ENCODE data around the gene PPP1R16B. TPM values are rescaled to one million over a fixed set of nuclear protein-coding genes. Genes with fewer than 3 reads are reported as not detected.

The PPP1R16B gene
- total RNA-seq, 2 donors from 2014 or later: 74.6 to 119 TPM

DNA sequence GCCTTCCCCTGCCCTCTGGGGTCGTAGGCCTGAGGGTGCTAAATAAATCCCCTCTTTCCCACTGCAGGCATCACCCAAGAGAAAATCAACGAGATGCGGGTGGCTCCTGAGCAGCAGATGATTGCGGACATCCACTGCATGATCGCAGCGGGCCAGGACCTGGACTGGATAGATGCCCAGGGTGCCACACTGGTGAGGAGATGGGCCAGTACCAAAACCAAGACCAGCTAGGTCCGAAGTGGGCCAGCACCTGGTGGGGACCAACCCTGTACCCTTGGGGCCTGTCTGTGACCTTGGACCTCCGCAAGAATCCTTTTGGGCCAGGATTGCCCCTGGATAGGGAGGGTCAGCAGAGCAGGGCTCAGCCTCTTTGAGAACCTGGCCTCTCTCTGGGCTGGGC lies 97.1 kb downstream of the PPP1R16B start:
- no peak overlapping the region for H3K4me3 Mint-ChIP-seq
- H3K36me3 Mint-ChIP-seq: peaks cover 41% of the 10 kb centered on the region
- H3K27me3 Mint-ChIP-seq: no peaks in the 10 kb centered on the region
- ATAC-seq (no peak), DNase-seq (ENCODE audit: low spot score) (no peak)
- peaks cover 15 to 19% of the 10 kb centered on the region in 2 donors for H3K4me1 Mint-ChIP-seq (ENCODE audit: low read depth in 2 of 2)
- H3K27ac Mint-ChIP-seq: no peak overlapping the region
- H3K9me3 Mint-ChIP-seq: no peaks in the 10 kb centered on the region

DNA sequence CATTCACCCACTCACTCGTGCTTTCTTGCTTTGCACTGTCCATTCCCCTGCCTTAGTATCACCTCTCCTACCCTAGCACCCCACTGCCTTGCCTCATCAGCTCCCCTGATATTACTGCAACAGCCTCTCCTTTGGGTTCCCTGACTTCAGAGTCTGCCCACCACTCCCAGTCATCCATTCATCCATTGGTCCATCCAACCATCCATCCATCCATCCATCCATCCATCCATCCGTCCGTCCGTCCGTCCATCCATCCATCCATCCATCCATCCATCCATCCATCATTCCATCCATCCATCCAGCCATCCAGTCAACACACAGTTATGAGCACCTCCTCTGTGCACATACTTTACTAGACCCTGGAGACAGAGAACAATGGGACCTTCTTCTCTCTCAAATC lies 97.8 kb downstream of the PPP1R16B start:
- Mint-ChIP-seq H3K36me3 (peaks cover 38% of the 10 kb centered on the region), H3K4me1 (ENCODE audit: low read depth in 2 of 2) (peaks cover 15 to 19% of the 10 kb centered on the region in 2 donors), H3K27ac (no peak overlapping the region), H3K9me3 (no peaks in the 10 kb centered on the region), H3K27me3 (no peaks in the 10 kb centered on the region), H3K4me3 (no peak overlapping the region)
- DNase-seq (ENCODE audit: low spot score) (no peak), ATAC-seq (no peak)

GRCh38 chr20:38905375-38905774 lies 99.9 kb downstream of the PPP1R16B start:
- Mint-ChIP-seq H3K27ac (peak overlapping the region in 1 of 2 donors; percentile 15), H3K4me1 (ENCODE audit: low read depth in 2 of 2) (peaks cover 15 to 19% of the 10 kb centered on the region in 2 donors), H3K27me3 (no peaks in the 10 kb centered on the region), H3K36me3 (peaks cover 38% of the 10 kb centered on the region), H3K9me3 (no peaks in the 10 kb centered on the region), H3K4me3 (no peak overlapping the region)
- DNase-seq (ENCODE audit: low spot score) (no peak), ATAC-seq (no peak)

DNA sequence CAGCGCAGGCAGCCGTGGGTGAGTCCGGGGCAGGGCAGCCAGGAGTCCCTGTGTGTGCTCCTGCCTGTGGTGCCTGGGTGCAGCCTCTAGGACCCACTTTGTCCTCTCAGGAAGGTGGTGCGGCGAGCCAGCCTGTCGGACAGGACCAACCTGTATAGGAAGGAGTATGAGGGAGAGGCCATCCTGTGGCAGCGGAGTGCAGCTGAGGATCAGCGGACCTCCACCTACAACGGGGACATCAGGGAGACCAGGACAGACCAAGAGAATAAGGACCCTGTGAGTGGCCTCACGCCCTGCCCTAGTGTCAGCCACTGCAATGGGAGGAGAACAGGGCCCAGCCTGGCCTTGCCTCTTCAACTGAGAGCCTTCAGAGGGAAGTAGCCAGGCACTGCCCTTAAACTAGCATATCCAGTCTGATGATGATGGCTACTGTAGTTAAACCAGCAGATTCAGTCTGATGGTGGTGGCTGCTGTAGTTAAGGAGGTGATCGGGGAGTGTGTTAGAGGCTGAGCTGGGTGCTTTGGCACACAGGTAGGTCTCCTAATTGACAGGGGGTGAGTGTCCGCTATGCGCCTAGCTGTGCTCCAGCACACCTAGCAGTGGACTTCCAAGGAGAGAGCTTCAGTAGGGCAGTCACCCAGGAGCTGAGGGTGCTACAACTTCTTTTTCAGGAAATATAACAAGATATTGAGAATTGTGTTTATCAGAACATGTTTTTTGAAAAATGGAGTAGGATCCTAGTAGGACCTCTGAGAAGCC lies 102.6 kb downstream of the PPP1R16B start:
- H3K4me1 Mint-ChIP-seq (ENCODE audit: low read depth in 2 of 2): peaks cover 15% of the 10 kb centered on the region in 2 donors
- DNase-seq (ENCODE audit: low spot score): no peak
- no peak overlapping the region for H3K27ac Mint-ChIP-seq
- H3K27me3 Mint-ChIP-seq: no peaks in the 10 kb centered on the region
- peaks cover 32% of the 10 kb centered on the region for H3K36me3 Mint-ChIP-seq
- peak in 1 of 2 donors; percentile 11 for ATAC-seq
- no peak overlapping the region for H3K4me3 Mint-ChIP-seq
- H3K9me3 Mint-ChIP-seq: no peaks in the 10 kb centered on the region

DNA sequence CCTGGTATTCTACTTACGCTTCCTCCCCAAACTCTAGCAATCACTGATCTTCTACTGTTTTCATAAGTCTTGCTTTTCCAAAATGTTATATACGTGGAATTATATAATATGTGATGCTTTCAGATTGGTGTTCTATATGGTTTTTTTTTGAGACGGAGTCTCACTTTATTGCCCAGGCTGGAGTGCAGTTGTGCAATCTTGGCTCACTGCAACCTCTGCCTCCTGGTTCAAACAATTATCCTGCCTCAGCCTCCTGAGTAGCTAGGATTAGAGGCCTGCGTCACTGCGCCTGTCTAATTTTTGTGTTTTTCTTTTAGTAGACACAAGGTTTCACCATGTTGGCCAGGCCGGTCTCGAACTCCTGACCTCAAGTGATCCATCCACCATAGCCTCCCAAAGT lies 109.9 kb downstream of the PPP1R16B start:
- Mint-ChIP-seq H3K27ac (peak overlapping the region in 1 of 2 donors; percentile 16), H3K4me3 (no peak overlapping the region), H3K27me3 (no peaks in the 10 kb centered on the region), H3K36me3 (peaks cover 10% of the 10 kb centered on the region), H3K9me3 (no peaks in the 10 kb centered on the region), H3K4me1 (ENCODE audit: low read depth in 2 of 2) (peaks cover 0 to 4% of the 10 kb centered on the region in 2 donors)
- ATAC-seq: no peak
- no peak for DNase-seq (ENCODE audit: low spot score)

- no peaks in the 10 kb centered on the region for H3K27me3 Mint-ChIP-seq
Observed at GRCh38 chr20:38917657-38918056, 112.2 kb downstream of the PPP1R16B start.

DNA sequence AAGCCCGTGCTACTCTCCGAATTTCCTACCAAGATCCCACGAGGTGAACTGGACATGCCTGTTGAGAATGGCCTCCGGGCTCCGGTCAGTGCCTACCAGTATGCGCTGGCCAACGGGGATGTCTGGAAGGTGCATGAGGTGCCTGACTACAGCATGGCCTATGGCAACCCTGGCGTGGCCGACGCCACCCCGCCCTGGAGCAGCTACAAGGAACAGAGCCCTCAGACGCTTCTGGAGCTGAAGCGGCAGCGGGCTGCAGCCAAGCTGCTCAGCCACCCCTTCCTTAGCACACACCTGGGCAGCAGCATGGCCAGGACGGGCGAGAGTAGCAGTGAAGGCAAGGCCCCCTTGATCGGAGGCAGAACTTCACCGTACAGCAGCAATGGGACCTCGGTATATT lies 112.7 kb downstream of the PPP1R16B start:
- no peak overlapping the region for H3K27ac Mint-ChIP-seq
- ATAC-seq (peak in 1 of 2 donors; percentile 8), DNase-seq (ENCODE audit: low spot score) (no peak)
- H3K9me3 Mint-ChIP-seq: no peaks in the 10 kb centered on the region
- peaks cover 10% of the 10 kb centered on the region for H3K36me3 Mint-ChIP-seq
- H3K4me3 Mint-ChIP-seq: no peak overlapping the region
- H3K4me1 Mint-ChIP-seq (ENCODE audit: low read depth in 2 of 2): peaks cover 0 to 4% of the 10 kb centered on the region in 2 donors
- no peaks in the 10 kb centered on the region for H3K27me3 Mint-ChIP-seq

More at GRCh38 chr20:38917657-38918056, 112.2 kb downstream of the PPP1R16B start:
- H3K4me1 Mint-ChIP-seq (ENCODE audit: low read depth in 2 of 2): peaks cover 0 to 4% of the 10 kb centered on the region in 2 donors
- H3K27ac Mint-ChIP-seq: no peak overlapping the region
- ATAC-seq (no peak), DNase-seq (ENCODE audit: low spot score) (no peak)
- no peaks in the 10 kb centered on the region for H3K9me3 Mint-ChIP-seq
- peaks cover 10% of the 10 kb centered on the region for H3K36me3 Mint-ChIP-seq
- H3K4me3 Mint-ChIP-seq: no peak overlapping the region

DNA sequence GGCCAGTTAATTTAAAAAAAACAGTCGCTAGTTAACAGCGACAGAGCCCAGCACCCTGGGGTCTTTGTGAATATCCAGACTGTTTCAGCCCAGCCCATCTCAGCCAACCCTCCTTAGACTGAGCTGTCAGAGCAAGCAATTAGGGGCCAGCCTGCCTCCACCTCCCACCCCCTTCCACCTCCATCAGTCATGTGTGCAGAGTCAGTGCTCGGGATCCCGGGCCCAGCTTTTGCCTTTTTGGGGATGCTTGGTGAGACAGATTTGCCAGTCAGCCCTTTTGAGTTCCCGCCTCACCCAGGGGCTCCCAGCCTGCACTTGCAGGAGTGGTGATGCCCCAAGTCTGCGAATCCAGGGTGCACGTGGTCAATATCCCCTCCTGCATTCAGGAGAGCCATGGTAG lies 114.2 kb downstream of the PPP1R16B start:
- DNase-seq (ENCODE audit: low spot score): no peak
- H3K9me3 Mint-ChIP-seq: no peaks in the 10 kb centered on the region
- H3K27ac Mint-ChIP-seq: no peak overlapping the region
- ATAC-seq: no peak
- H3K4me1 Mint-ChIP-seq (ENCODE audit: low read depth in 2 of 2): no peaks in the 10 kb centered on the region
- peaks cover 10% of the 10 kb centered on the region for H3K36me3 Mint-ChIP-seq
- H3K27me3 Mint-ChIP-seq: no peaks in the 10 kb centered on the region
- H3K4me3 Mint-ChIP-seq: no peak overlapping the region

DNA sequence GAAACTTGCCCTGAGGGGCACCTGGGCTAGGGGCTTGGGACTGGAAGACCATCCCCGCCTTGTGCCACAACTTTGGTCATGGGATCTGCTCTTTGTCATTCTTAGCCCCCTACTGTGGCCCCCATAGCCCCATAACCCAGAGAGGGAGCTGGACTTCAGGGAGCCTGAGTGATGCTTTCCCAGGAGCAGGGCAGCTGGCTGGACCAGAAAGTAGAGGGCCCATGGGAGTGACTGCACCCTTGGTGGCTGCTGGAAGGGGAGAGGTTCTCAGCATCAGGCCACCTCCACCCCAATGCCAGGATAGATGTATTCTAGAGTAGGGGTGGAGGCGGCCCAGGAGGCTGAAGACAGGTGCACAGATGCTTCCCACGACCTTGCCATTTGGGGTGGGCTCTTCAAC lies 114.9 kb downstream of the PPP1R16B start:
- H3K9me3 Mint-ChIP-seq: no peaks in the 10 kb centered on the region
- peaks cover under 1 to 4% of the 10 kb centered on the region in 2 donors for H3K4me1 Mint-ChIP-seq (ENCODE audit: low read depth in 2 of 2)
- peaks cover 7% of the 10 kb centered on the region for H3K36me3 Mint-ChIP-seq
- ATAC-seq: no peak
- H3K27ac Mint-ChIP-seq: no peak overlapping the region
- no peaks in the 10 kb centered on the region for H3K27me3 Mint-ChIP-seq
- no peak overlapping the region for H3K4me3 Mint-ChIP-seq
- no peak for DNase-seq (ENCODE audit: low spot score)

DNA sequence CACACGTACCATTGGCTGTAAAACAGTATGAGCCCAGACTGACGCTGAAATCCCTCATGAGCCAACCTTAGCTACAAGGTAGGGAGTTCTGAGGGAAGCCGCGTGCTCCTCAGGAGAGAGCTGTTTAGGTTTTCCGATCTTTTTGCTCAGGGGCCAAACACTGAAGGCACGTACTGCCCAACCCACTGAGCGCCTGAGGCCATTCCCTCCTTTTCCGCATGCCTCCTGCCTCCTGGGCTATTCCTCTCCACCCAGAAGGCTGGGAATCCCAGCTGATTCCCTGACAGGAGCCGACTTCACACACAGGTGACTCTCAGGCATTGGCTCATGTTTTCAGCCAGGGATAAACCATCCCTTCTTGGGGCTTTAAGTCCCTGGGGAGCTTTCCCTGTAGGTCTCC lies 115.4 kb downstream of the PPP1R16B start:
- DNase-seq (ENCODE audit: low spot score): peak; percentile 1
- no peaks in the 10 kb centered on the region for H3K9me3 Mint-ChIP-seq
- no peak for ATAC-seq
- H3K36me3 Mint-ChIP-seq: peaks cover 5% of the 10 kb centered on the region
- H3K4me1 Mint-ChIP-seq (ENCODE audit: low read depth in 2 of 2): peaks cover 4 to 8% of the 10 kb centered on the region in 2 donors
- no peaks in the 10 kb centered on the region for H3K27me3 Mint-ChIP-seq
- no peak overlapping the region for H3K27ac Mint-ChIP-seq
- H3K4me3 Mint-ChIP-seq: no peak overlapping the region

- no peak overlapping the region for H3K4me3 Mint-ChIP-seq
- no peak for ATAC-seq
- no peaks in the 10 kb centered on the region for H3K36me3 Mint-ChIP-seq
- no peaks in the 10 kb centered on the region for H3K27me3 Mint-ChIP-seq
- H3K9me3 Mint-ChIP-seq: no peaks in the 10 kb centered on the region
- H3K27ac Mint-ChIP-seq: peak overlapping the region in 1 of 2 donors; percentile 43
- H3K4me1 Mint-ChIP-seq (ENCODE audit: low read depth in 2 of 2): peaks cover 16 to 23% of the 10 kb centered on the region in 2 donors
- DNase-seq (ENCODE audit: low spot score): no peak
Observed at GRCh38 chr20:38924718-38925117, 119.2 kb downstream of the PPP1R16B start.

GRCh38 chr20:38926142-38926933 lies 120.8 kb downstream of the PPP1R16B start, which contains the start of gene FAM83D:
Gene FAM83D (plus strand): TSS chr20:38926417. CDS start chr20:38926443, 26 bp downstream.
- H3K36me3 Mint-ChIP-seq: no peaks in the 10 kb centered on the region
- peak within 1 kb of the TSS; percentile 38 to 73 for H3K27ac Mint-ChIP-seq
- peak within 1 kb of the TSS; percentile 73 for H3K4me3 Mint-ChIP-seq
- peaks cover 16 to 27% of the 10 kb centered on the region in 2 donors for H3K4me1 Mint-ChIP-seq (ENCODE audit: low read depth in 2 of 2)
- H3K27me3 Mint-ChIP-seq: no peaks in the 10 kb centered on the region
- peak; percentile 96 to 98 for ATAC-seq
- DNase-seq (ENCODE audit: low spot score): peak; percentile 96
- no peaks in the 10 kb centered on the region for H3K9me3 Mint-ChIP-seq

DNA sequence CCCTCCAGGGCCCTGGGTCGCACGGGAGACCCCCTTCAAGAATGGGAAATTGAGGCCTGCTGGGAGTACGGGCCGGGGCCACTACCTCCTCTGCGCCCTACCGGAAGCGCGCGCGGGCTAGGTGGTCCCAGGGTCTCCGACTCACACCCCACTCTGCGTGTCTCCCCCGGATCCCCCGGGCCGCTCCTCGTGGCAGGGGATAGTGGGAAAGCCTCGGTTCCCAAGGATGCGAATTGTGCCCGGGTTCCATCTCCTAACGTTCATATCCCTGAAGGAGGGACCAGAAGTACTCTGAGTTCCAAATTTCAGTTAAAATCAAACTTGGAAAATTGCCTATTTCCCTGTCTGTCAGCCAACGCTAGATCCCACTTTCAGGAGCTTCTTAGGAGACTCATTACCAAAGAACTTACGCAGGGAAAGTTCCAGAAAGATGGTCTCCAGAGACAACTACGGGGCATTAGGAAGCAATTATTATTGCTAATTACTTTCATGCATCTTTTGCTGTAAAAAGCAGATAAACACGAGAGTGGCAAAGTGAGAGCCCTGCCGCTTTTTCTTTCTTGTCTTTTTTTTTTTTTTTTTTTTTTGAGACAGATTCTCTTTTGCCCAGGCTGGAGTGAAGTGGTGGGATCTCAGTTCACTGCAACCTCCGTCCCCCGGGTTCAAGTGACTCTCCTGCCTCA lies 121.6 kb downstream of the PPP1R16B start:
- Mint-ChIP-seq H3K4me3 (peak overlapping the region; percentile 73), H3K36me3 (no peaks in the 10 kb centered on the region), H3K27me3 (no peaks in the 10 kb centered on the region), H3K9me3 (no peaks in the 10 kb centered on the region), H3K4me1 (ENCODE audit: low read depth in 2 of 2) (peaks cover 16 to 27% of the 10 kb centered on the region in 2 donors), H3K27ac (peak overlapping the region in 1 of 2 donors; percentile 27)
- ATAC-seq (peak in 1 of 2 donors; percentile 13), DNase-seq (ENCODE audit: low spot score) (no peak)

Measured in natural killer cell treated with Interleukin-12 subunit alpha and Interleukin-12 subunit beta and Interleukin-15 and Interleukin-18, amount 100 ng/mL, for 72 hours (primary cell).